ENCODE results near the gene ARHGEF33. TPM values are rescaled to one million over a fixed set of nuclear protein-coding genes. Genes with fewer than 3 reads are reported as not detected.

Gene ARHGEF33
- total and polyA plus RNA-seq, 2 of the 8 experiments (the other 6 are each of a cell fraction or from before 2014, with no cell fraction given) = 0.09 to 0.95 TPM

GRCh38 chr2:38907242-38907641, 17.6 kb downstream of the ARHGEF33 start:
- no peak overlapping the region for H4K8ac ChIP-seq (ENCODE audit: extremely low read depth, insufficient read depth, low read length)
- H3K27me3 ChIP-seq (replicated peaks in 1 of 4; ENCODE audit: control insufficient read depth in 3 of 4, extremely low read depth in 1 of 4, insufficient read depth in 3 of 4, low read length in 3 of 4) = no peaks in the 10 kb centered on the region
- no peak overlapping the region for H2BK12ac ChIP-seq (ENCODE audit: low read depth, low read length)
- no peak overlapping the region for H3K27ac ChIP-seq (ENCODE audit: low read depth, low read length)
- ChIA-PET POLR2A (ENCODE audit: partially characterized antibody) (no interaction called here), CTCF (ENCODE audit: partially characterized antibody) (interaction anchor here (0.6 to 3.7 kb wide), 3 partner anchors 9 to 41 kb away, joined by 3 to 11 read pairs (median 4); no protein-coding TSS in a partner anchor)
- no peaks in the 10 kb centered on the region for H3K9me3 ChIP-seq (ENCODE audit: insufficient read depth in 2 of 2, low read depth in 1 of 2, low read length in 1 of 2)
- no peak overlapping the region for H2AK5ac ChIP-seq (ENCODE audit: low read depth, low read length)
- no peak overlapping the region for H3K9ac ChIP-seq (replicated peaks in 1 of 4; ENCODE audit: extremely low read depth in 1 of 4, low read depth in 3 of 4, low read length in 3 of 4)
- DNase-seq (ENCODE audit: low read depth in 1 of 2, low spot score in 2 of 2) (no peak), FAIRE-seq (no peak)
- H3K79me1 ChIP-seq (ENCODE audit: low read depth, low read length) = no peaks in the 10 kb centered on the region
- H3K56ac ChIP-seq (replicated peaks; ENCODE audit: insufficient read length, low read depth, low read length) = no peak overlapping the region
- H4K5ac ChIP-seq (ENCODE audit: insufficient read length, low read depth, low read length) = no peak overlapping the region
- H2AFZ ChIP-seq (ENCODE audit: low read length) = no peak overlapping the region
- no peak overlapping the region for H3K14ac ChIP-seq (ENCODE audit: insufficient read length)
- no peak overlapping the region for H2BK20ac ChIP-seq (ENCODE audit: low read length)
- 79% methylated on average over 1 of the region's 1 CpG; no CpG with 5 or more reads in 1 of the 2 experiments for whole genome bisulfite sequencing, 2 experiments (ENCODE audit: extremely low coverage in 1 of 2, insufficient coverage in 1 of 2, insufficient read length in 1 of 2, insufficient replicate concordance in 2 of 2, low coverage in 1 of 2, low lambda C conversion rate in 2 of 2, missing lambda C conversion rate in 1 of 2)
- no peak overlapping the region for H3K4me2 ChIP-seq (ENCODE audit: insufficient read depth in 1 of 2, low read depth in 2 of 2, low read length in 2 of 2)
- no peak overlapping the region for H3K4ac ChIP-seq (replicated peaks; ENCODE audit: insufficient read length, low read depth, low read length)
- H4K20me1 ChIP-seq (replicated peaks in 1 of 2; ENCODE audit: control insufficient read depth in 1 of 2, insufficient read depth in 2 of 2, low read length in 2 of 2) = no peaks in the 10 kb centered on the region
- H3K79me2 ChIP-seq (ENCODE audit: control insufficient read depth in 1 of 2, insufficient read depth in 2 of 2, low read length in 2 of 2) = no peaks in the 10 kb centered on the region
- no peak for TF ChIP-seq SIN3A (conservative IDR thresholded peaks at IDR 0.05 in 1 of 2, IDR thresholded peaks at IDR 0.05 in 1 of 2; ENCODE audit: low read depth in 1 of 2, low read length in 2 of 2)
- TF ChIP-seq POU5F1 (IDR thresholded peaks at IDR 0.05; ENCODE audit: low read depth, low read length) = no peak
- TF ChIP-seq FOSL1 (IDR thresholded peaks at IDR 0.05; ENCODE audit: insufficient read depth, low read depth, low read length) = no peak
- TF ChIP-seq POLR2A (IDR thresholded peaks at IDR 0.05; ENCODE audit: control extremely low read depth in 1 of 2, low read depth in 2 of 2, low read length in 2 of 2) = no peak
- TF ChIP-seq YY1 (IDR thresholded peaks at IDR 0.05; ENCODE audit: low read depth, low read length) = no peak
- TF ChIP-seq SP1 (IDR thresholded peaks at IDR 0.05; ENCODE audit: low read depth, low read length) = no peak
- no peak for TF ChIP-seq SAP30 (IDR thresholded peaks at IDR 0.05; ENCODE audit: insufficient read depth, insufficient replicate concordance, low read length)
- TF ChIP-seq TEAD4 (IDR thresholded peaks at IDR 0.05; ENCODE audit: low read depth, low read length) = no peak
- TF ChIP-seq SP2 (IDR thresholded peaks at IDR 0.05; ENCODE audit: low read length) = no peak
- TF ChIP-seq, protein P1, sequence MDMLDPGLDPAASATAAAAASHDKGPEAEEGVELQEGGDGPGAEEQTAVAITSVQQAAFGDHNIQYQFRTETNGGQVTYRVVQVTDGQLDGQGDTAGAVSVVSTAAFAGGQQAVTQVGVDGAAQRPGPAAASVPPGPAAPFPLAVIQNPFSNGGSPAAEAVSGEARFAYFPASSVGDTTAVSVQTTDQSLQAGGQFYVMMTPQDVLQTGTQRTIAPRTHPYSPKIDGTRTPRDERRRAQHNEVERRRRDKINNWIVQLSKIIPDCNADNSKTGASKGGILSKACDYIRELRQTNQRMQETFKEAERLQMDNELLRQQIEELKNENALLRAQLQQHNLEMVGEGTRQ (IDR thresholded peaks at IDR 0.05; ENCODE audit: low read length) = no peak
- TF ChIP-seq, protein P2, sequence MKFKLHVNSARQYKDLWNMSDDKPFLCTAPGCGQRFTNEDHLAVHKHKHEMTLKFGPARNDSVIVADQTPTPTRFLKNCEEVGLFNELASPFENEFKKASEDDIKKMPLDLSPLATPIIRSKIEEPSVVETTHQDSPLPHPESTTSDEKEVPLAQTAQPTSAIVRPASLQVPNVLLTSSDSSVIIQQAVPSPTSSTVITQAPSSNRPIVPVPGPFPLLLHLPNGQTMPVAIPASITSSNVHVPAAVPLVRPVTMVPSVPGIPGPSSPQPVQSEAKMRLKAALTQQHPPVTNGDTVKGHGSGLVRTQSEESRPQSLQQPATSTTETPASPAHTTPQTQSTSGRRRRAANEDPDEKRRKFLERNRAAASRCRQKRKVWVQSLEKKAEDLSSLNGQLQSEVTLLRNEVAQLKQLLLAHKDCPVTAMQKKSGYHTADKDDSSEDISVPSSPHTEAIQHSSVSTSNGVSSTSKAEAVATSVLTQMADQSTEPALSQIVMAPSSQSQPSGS (IDR thresholded peaks at IDR 0.05; ENCODE audit: low read length) = no peak
- no peak for TF ChIP-seq ASH2L (IDR thresholded peaks at IDR 0.05; ENCODE audit: low read length)
- no peak overlapping the region for H2BK15ac ChIP-seq (ENCODE audit: low read length)
- H3K18ac ChIP-seq (ENCODE audit: extremely low read depth, low read length) = no peak overlapping the region
- H3K23me2 ChIP-seq (ENCODE audit: low read depth, low read length) = no peaks in the 10 kb centered on the region
- no peak overlapping the region for H4K91ac ChIP-seq (replicated peaks; ENCODE audit: insufficient read length, low read length)
- no peak overlapping the region for H2BK120ac ChIP-seq (replicated peaks; ENCODE audit: low read depth, low read length)
- H3K36me3 ChIP-seq (ENCODE audit: control insufficient read depth in 2 of 4, insufficient read depth in 4 of 4, low read length in 3 of 4) = no peaks in the 10 kb centered on the region
- H2BK5ac ChIP-seq (ENCODE audit: low read depth, low read length) = no peak overlapping the region
- H3K4me3 ChIP-seq (ENCODE audit: extremely low read depth in 1 of 4, insufficient read depth in 2 of 4, low read depth in 3 of 4, low read length in 4 of 4) = no peak overlapping the region
- no peaks in the 10 kb centered on the region for H3K4me1 ChIP-seq (replicated peaks in 1 of 4; ENCODE audit: control insufficient read depth in 3 of 4, insufficient read depth in 4 of 4, low read length in 3 of 4)
- no peak overlapping the region for H3K23ac ChIP-seq (ENCODE audit: insufficient read length)
